ENCODE measurements around the gene CAPZB.
"Not testable (repeated sequence)": the region's sequence is repeated elsewhere in the genome, so short reads cannot be mapped to it uniquely, and the experiment has no call there.

Gene CAPZB

DNA sequence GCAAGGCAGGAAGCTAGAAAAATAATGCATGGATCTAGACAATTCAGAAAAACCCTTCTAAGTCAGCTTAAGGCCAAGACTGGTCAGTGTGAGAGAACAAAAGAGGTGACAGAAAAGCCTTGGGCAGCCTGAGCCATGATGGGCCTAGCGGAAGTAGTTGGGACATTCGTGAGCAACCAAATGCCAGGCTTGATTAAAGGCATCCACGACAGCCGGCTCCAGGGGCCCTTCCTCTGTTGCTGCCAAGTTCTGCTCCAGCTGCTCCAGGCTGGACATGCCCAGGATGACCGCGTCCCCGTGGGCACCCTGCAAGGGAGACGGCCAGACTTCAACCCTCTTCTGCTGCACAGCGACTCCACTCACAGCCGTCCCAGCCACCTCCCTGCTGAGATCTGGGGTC is 181.3 kb downstream of the CAPZB start:
- DNase-seq, result not testable (repeated sequence)

DNA sequence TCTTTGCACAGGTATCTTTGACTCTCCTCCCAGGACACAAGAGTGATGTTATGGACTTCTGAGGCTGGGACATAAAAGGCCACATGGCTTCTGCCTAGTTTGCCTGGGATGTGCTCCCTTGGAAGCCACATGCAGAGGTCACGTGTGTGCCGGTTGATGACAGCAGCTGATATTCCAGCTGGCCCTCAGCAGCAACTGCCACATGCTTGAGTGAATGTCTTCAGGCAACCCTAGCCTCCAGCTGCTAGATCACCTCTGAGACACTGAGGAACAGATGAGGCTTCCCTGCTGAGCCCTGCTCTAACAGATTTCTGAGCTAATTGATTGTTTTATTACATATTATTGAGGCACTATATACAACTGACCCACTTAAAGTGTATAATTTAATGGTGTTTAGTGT is 185.1 kb downstream of the CAPZB start:
- no peak for DNase-seq

- DNase-seq, result no peak
Observed at GRCh38 chr1:19294638-19295037, 190.7 kb downstream of the CAPZB start.

GRCh38 chr1:19289244-19289643 is 196.1 kb downstream of the CAPZB start:
- no peak for DNase-seq

Measured in activated CD8-positive, alpha-beta memory T cell treated with anti-CD3 and anti-CD28 coated beads, Interleukin-2, amount 50 U/mL, for 4 hours (primary cell).